Mucosa of descending colon (tissue), 3 donors: ENCODE measurements around the gene MC3R. TPM values are rescaled to one million over a fixed set of nuclear protein-coding genes. Genes with fewer than 3 reads are reported as not detected.

Experiments used
- ATAC-seq: fragments of 200-7000 bp; cut with Tn5 transposase; one replicate; pipeline ENCODE4 v1.9.1; 2020; ENCODE audit warnings: mild to moderate bottlenecking, moderate library complexity
- DNase-seq, 3 donors: peaks; one replicate each; pipeline ENCODE4 v3.0.0-alpha.2; 2020
- H3K36me3 ChIP-seq: fragments of 200-600 bp; one replicate; pipeline ENCODE4 v1.8.0; 2021; ENCODE audit warnings: low read depth, mild to moderate bottlenecking
- H3K4me1 ChIP-seq: fragments of 200-600 bp; one replicate; pipeline ENCODE4 v1.8.0; 2021; ENCODE audit warnings: low read depth, mild to moderate bottlenecking
- H3K4me3 ChIP-seq: fragments of 200-600 bp; one replicate; pipeline ENCODE4 v1.8.0; 2021; ENCODE audit warnings: mild to moderate bottlenecking
- H3K9me3 ChIP-seq: fragments of 200-600 bp; one replicate; pipeline ENCODE4 v1.8.0; 2021; ENCODE audit warnings: mild to moderate bottlenecking
- intact Hi-C, 2 donors: fragments of 100-400 bp; cut with DNase I in 1 of 2; cut with micrococcal nuclease in 1 of 2; formaldehyde crosslinking; loops; one replicate each; pipeline versions ENCODE4 v1.11.0 to v1.11.1; 2022; cut with DNase I, micrococcal nuclease
- total RNA-seq, 3 donors: library from RNA; stranded (reverse); fragmentation: NEBNext Ultra II Directional in 2 of 3; extraction: Animal tissue kit (Norgen Biotek cat#: 25700) in 2 of 3; gene quantifications; one replicate each; pipeline versions ENCODE4 v1.2.1 to v1.2.4, GENCODE V29; 2021 to 2023
- TF ChIP-seq, protein P1 (sequence below): fragments of 200-600 bp; IDR thresholded peaks from one replicate; pipeline ENCODE4 v1.8.0; 2022; ENCODE audit warnings: antibody characterized with exemption, mild to moderate bottlenecking
- donor health status: DM: no; HTN: no; CAD: no; lungs with moderate emphysema.
- donor health status: DM: no; HTN: no; CAD: no.
- donor health status: DM: no; HTN: yes; CAD: no.

MC3R gene
- total RNA-seq, 3 donors from 2014 or later: not detected

DNA sequence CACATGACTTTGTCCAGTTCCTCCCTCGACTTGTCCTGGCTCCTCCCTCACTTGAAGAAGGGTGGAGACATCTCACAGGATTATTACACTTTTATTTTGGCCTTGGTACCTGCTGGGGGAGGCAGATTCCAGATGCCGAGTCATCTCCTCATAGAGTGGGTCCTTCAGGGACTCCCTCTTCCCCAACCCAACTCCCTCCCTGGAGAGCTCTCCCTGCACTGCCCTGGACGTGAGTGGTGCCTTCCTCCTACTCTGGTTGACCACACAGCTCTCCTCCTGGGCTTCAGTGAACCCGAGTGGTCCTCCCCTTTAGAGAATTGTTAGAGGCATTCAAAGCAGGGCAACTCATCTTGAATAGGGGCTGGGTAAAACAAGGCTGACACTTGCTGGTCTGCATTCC is 40.9 kb upstream of the MC3R start:
- H3K4me3 ChIP-seq: no peak overlapping the region
- H3K9me3 ChIP-seq: no peaks in the 10 kb centered on the region
- intact Hi-C loops: no loop called here
- DNase-seq: no peak
- H3K4me1 ChIP-seq: no peaks in the 10 kb centered on the region
- TF ChIP-seq, protein P1, sequence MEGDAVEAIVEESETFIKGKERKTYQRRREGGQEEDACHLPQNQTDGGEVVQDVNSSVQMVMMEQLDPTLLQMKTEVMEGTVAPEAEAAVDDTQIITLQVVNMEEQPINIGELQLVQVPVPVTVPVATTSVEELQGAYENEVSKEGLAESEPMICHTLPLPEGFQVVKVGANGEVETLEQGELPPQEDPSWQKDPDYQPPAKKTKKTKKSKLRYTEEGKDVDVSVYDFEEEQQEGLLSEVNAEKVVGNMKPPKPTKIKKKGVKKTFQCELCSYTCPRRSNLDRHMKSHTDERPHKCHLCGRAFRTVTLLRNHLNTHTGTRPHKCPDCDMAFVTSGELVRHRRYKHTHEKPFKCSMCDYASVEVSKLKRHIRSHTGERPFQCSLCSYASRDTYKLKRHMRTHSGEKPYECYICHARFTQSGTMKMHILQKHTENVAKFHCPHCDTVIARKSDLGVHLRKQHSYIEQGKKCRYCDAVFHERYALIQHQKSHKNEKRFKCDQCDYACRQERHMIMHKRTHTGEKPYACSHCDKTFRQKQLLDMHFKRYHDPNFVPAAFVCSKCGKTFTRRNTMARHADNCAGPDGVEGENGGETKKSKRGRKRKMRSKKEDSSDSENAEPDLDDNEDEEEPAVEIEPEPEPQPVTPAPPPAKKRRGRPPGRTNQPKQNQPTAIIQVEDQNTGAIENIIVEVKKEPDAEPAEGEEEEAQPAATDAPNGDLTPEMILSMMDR: no peak
- no peaks in the 10 kb centered on the region for H3K36me3 ChIP-seq
- ATAC-seq: no peak

DNA sequence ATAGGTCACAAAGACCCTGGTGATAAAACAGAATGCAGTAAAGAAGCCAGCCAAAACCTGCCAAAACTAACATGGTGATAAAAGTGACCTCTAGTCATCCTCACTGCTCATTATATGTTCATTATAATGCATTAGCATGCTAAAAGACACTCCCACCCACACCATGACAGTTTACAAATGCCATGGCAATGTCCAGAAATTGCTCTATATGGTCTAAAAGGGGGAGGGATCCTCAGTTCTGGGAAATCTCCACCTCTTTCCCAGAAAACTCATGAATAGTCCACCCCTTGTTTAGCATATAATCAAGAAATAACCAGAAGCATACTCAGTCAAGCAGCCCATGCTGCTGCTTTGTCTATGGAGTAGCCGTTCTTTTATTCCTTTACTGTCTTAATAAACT is 40.4 kb upstream of the MC3R start:
- intact Hi-C loops: no loop called here
- TF ChIP-seq, protein P1: no peak
- Histone ChIP-seq H3K36me3 (no peaks in the 10 kb centered on the region), H3K4me3 (no peak overlapping the region), H3K4me1 (no peaks in the 10 kb centered on the region), H3K9me3 (no peaks in the 10 kb centered on the region)
- ATAC-seq (no peak), DNase-seq (no peak)

DNA sequence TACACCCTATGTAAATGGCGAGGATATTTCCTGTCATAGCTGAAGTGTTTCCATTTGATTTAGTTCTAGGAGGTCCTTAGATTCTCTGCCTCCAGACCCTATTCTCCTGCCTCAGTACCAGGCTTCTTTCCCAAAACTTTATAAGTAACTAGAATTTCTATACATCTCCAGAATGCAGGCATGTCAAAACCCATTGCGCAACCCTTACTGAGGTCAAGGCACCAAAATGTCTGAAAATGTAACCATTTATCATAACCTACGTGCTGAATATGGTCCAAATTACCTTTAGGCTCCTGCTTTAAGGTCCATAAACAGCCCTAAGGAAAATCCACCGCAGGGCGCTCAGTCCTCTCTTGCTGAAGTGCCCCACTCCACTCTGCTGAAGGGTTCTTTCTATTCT is 37.5 kb upstream of the MC3R start:
- TF ChIP-seq, protein P1: no peak
- DNase-seq (no peak), ATAC-seq (no peak)
- no peak overlapping the region for H3K4me3 ChIP-seq
- intact Hi-C loops: no loop called here
- no peaks in the 10 kb centered on the region for H3K36me3 ChIP-seq
- H3K9me3 ChIP-seq: no peaks in the 10 kb centered on the region
- H3K4me1 ChIP-seq: no peaks in the 10 kb centered on the region

DNA sequence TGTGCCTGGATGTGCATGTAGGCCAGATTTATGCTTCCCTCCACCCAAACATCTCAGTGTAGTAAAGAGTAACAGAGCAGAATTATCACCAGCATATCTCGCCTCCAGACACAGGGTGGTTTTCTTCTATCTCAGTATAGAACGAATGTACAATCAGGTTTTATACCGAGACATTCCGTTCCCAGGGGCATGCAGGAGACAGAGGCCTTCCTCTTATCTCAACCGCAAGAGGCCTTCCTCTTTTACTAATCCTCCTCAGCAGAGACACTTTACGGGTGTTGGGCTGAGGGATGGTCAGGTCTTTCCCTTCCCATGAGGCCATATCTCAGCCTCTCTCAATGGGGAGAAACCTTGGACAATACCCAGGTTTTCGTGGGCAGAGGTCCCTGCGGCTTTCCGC is 36.4 kb upstream of the MC3R start:
- TF ChIP-seq, protein P1: no peak
- no peak overlapping the region for H3K4me3 ChIP-seq
- ATAC-seq (no peak), DNase-seq (no peak)
- H3K9me3 ChIP-seq: no peaks in the 10 kb centered on the region
- H3K4me1 ChIP-seq: no peaks in the 10 kb centered on the region
- no peaks in the 10 kb centered on the region for H3K36me3 ChIP-seq
- intact Hi-C loops: no loop called here

DNA sequence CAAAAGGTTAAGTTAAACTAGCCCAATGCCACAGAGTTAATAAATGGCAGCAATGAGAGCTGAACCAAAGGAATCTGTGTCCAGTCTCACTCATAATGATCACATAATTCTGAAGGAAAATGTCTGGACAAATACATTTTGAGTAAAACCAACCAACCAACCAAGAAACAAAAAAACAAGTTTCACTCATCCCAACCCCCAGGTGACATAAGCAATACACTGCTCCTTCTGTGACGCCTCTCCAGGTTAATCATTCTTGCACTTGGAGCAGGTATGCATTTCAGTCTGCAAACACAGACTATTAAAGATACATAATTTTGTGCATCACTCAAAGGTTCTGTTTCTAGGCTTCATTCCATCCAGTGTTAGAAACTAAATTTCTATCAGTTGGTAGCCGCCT is 35.2 kb upstream of the MC3R start:
- Histone ChIP-seq H3K4me3 (no peak overlapping the region), H3K9me3 (no peaks in the 10 kb centered on the region), H3K36me3 (no peaks in the 10 kb centered on the region), H3K4me1 (no peaks in the 10 kb centered on the region)
- ATAC-seq: no peak
- TF ChIP-seq, protein P1: no peak
- no peak for DNase-seq
- intact Hi-C loops: no loop called here

DNA sequence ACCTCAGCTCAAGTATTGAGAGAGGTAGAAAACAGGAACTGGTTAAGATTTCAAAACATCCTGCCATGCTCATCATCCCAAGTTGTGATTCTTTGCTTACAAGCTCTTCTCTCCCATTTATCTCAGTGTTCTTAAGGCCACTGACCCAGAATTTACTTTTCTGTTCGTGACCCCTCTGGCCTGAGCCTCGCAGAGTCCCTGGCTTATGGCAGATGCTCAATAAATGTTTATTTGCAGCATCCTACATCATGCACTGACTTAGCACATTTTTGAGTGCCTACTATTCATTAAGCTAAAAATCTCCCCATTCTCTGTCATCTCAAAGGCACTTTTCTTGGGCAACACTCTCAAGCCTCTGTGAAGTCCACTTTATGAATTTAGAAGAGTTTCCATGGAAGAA is 33.4 kb upstream of the MC3R start:
- H3K4me3 ChIP-seq: no peak overlapping the region
- H3K36me3 ChIP-seq: no peaks in the 10 kb centered on the region
- TF ChIP-seq, protein P1: no peak
- DNase-seq (no peak), ATAC-seq (no peak)
- intact Hi-C loops: no loop called here
- no peaks in the 10 kb centered on the region for H3K4me1 ChIP-seq
- H3K9me3 ChIP-seq: peaks cover 9% of the 10 kb centered on the region
